Globus pallidus (tissue), 1 donor: ENCODE results near the gene NUTM2F.
"Not testable (repeated sequence)": the region's sequence is repeated elsewhere in the genome, so short reads cannot be mapped to it uniquely, and the experiment has no call there.

ENCODE experiments used
- DNase-seq: peaks from one replicate; pipeline ENCODE4 v3.0.0-alpha.2; 2015; ENCODE audit warnings: low spot score

NUTM2F gene

GRCh38 chr9:94316236-94316635 lies 12.2 kb downstream of the NUTM2F start:
- not testable (repeated sequence) for DNase-seq

- not testable (repeated sequence) for DNase-seq
Observed at GRCh38 chr9:94315034-94315984, 13.1 kb downstream of the NUTM2F start.

- no peak for DNase-seq
Observed at GRCh38 chr9:94303321-94303720, 25.1 kb downstream of the NUTM2F start.

- DNase-seq = no peak
Observed at GRCh38 chr9:94302426-94302825, 26.0 kb downstream of the NUTM2F start.

- DNase-seq = no peak
Observed at GRCh38 chr9:94301583-94301982, 26.9 kb downstream of the NUTM2F start.

- no peak for DNase-seq
Observed at GRCh38 chr9:94300470-94301301, 27.8 kb downstream of the NUTM2F start.

GRCh38 chr9:94298949-94299599 lies 29.4 kb downstream of the NUTM2F start:
- no peak for DNase-seq

GRCh38 chr9:94289691-94290090 lies 38.8 kb downstream of the NUTM2F start:
- no peak for DNase-seq

GRCh38 chr9:94287877-94288513 lies 40.4 kb downstream of the NUTM2F start:
- DNase-seq = no peak

GRCh38 chr9:94286116-94286515 lies 42.3 kb downstream of the NUTM2F start:
- DNase-seq = no peak

GRCh38 chr9:94281101-94281500 lies 47.3 kb downstream of the NUTM2F start:
- no peak for DNase-seq

- DNase-seq = no peak
Observed at GRCh38 chr9:94280409-94280989, 47.9 kb downstream of the NUTM2F start.

GRCh38 chr9:94277885-94278536 lies 50.4 kb downstream of the NUTM2F start:
- DNase-seq = no peak

GRCh38 chr9:94277029-94277428 lies 51.4 kb downstream of the NUTM2F start:
- DNase-seq = not testable (repeated sequence)

- no peak for DNase-seq
Observed at GRCh38 chr9:94270009-94270408, 58.4 kb downstream of the NUTM2F start.

- DNase-seq = no peak
Observed at GRCh38 chr9:94269264-94269663, 59.2 kb downstream of the NUTM2F start.
